GM18507 (cell line): ENCODE results near the gene RILPL2.
"Not testable (repeated sequence)": the region's sequence is repeated elsewhere in the genome, so short reads cannot be mapped to it uniquely, and the experiment has no call there.

Source experiments
- DNase-seq: peaks from one replicate; pipeline ENCODE4 v3.0.0; 2011; ENCODE audit warnings: low read depth; ENCODE audit not compliant: insufficient read length; ENCODE audit errors: extremely low spot score
- FAIRE-seq: peaks from 2 replicates; lab custom pipeline; 2011; peaks lifted over from hg19 to GRCh38; lab: Jason Lieb, UNC

Gene RILPL2

GRCh38 chr12:123409284-123410040 is 27.0 kb downstream of the RILPL2 start:
- DNase-seq, FAIRE-seq: not testable (repeated sequence)

GRCh38 chr12:123408619-123409018 is 27.9 kb downstream of the RILPL2 start:
- FAIRE-seq, DNase-seq: not testable (repeated sequence)

GRCh38 chr12:123407934-123408333 is 28.6 kb downstream of the RILPL2 start:
- not testable (repeated sequence) for FAIRE-seq, DNase-seq

- not testable (repeated sequence) for FAIRE-seq, DNase-seq
Observed at GRCh38 chr12:123407269-123407668, 29.2 kb downstream of the RILPL2 start.

GRCh38 chr12:123404581-123404980 is 31.9 kb downstream of the RILPL2 start:
- DNase-seq (no peak), FAIRE-seq (no peak)

GRCh38 chr12:123401753-123402683 is 34.5 kb downstream of the RILPL2 start:
- DNase-seq (no peak), FAIRE-seq (no peak)

DNA sequence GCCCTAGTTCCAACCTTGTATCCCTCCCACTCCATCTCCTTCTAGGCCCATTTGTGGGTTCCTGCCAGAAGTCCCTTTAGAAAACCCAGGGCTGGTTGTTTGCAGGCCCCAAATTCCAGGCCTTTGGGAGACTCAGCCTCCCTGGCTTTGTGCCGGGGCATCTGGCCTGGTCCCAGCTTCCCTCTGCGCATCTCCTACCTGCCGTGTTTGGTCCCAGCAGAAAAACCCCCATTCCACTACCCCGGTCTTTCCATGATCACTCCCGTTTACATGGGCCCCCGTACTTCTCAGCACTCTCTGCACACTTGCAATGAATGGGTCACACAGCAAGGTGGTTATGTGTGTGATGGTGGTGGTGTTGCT is 37.2 kb downstream of the RILPL2 start:
- FAIRE-seq (no peak), DNase-seq (no peak)

DNA sequence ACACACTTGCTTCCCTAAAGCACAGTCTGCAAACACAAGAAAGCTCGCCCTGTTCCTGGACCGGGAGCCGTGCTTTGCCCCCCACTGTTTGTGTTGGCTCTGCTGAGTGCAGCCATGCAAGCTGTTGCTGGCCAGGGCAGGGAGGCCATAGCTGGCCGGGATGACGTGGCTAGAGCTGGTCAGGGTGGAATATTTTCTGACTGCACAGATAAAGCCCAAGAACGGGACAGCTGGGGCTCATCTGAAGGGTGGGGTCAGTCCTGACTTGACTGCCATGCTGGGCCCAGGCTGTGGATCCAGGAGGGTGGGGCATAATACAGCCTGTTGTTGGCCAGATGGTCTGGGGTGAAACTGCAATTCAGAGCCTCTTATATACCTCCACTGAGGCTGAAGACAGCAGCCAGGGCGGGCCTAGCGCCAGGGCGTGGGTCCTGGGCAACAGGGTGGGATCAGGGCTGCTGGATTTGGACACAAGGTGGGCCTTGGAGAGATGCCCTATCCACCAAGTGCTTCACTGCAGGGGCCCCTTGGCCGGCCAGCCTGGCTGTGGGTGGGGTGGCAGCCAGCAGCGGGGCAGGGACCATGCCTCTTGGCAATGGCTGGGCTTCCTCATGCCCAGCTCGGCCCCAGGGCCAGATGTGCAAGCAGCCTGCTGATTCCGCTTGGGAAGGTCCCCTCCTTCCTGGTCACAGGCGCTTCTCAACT is 37.8 kb downstream of the RILPL2 start:
- FAIRE-seq (no peak), DNase-seq (no peak)

- DNase-seq = no peak
- no peak for FAIRE-seq
Observed at GRCh38 chr12:123398177-123398549, 38.3 kb downstream of the RILPL2 start.

- FAIRE-seq = no peak
- DNase-seq = no peak
Observed at GRCh38 chr12:123397400-123397799, 39.1 kb downstream of the RILPL2 start.

DNA sequence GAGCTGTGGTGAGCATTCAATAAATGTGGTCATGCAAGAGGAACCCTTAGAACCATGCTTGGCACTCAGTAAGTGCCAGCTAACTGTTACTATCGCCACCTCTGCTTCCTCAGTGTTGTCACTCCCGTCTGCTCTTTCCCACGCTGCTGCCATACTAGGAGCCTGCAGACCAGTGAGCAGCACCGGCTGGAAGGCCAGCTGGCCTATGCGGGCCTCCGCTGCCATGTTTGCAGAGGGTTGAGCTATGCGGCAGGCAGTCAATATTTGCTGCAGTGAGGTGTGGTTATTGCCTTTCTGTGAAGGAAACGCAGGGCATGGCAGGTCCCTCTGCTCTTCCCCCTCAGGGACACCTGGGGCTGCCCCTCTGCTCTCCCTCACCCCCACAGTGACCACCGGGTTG is 39.5 kb downstream of the RILPL2 start:
- no peak for FAIRE-seq

GRCh38 chr12:123396543-123396942 is 39.9 kb downstream of the RILPL2 start:
- FAIRE-seq = no peak
- DNase-seq = no peak

More for the DNA sequence above, 39.5 kb downstream of the RILPL2 start:
- DNase-seq = no peak

- FAIRE-seq (no peak), DNase-seq (no peak)
Observed at GRCh38 chr12:123395236-123395635, 41.2 kb downstream of the RILPL2 start.

- no peak for FAIRE-seq
- DNase-seq = no peak
Observed at GRCh38 chr12:123393747-123394146, 42.7 kb downstream of the RILPL2 start.

- FAIRE-seq = no peak
- no peak for DNase-seq
Observed at GRCh38 chr12:123391546-123392343, 44.7 kb downstream of the RILPL2 start.

GRCh38 chr12:123390498-123391426 is 45.7 kb downstream of the RILPL2 start:
- DNase-seq (no peak), FAIRE-seq (no peak)

GRCh38 chr12:123389560-123390351 is 46.7 kb downstream of the RILPL2 start:
- FAIRE-seq = no peak
- no peak for DNase-seq
